HK-2 (cell line): ENCODE measurements around the gene CLTB.

ENCODE experiments used
- DNase-seq: peaks from one replicate; pipeline ENCODE4 v3.0.0-alpha.2; 2018; ENCODE audit not compliant: unreplicated experiment

The CLTB gene

DNA sequence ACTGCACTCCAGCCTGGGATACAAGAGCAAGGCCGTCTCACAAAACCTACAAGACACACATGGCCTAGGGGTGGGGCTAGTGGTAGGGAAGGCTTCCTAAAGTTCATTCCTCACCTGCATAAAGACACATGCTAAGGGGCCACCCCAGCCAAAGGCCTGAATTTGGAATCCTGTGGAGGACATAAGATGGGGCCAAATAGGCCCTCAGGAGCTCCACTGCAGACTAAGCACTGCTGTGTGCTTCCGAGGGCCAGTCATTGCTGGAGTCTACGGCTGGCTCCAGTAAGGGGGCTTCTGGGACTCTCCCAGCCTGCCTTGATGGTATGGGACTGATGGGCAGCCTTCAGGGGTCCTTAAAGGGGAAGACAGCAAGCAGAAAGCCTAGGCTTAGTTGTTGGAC, 33.6 kb downstream of the CLTB start:
- DNase-seq, result no peak

DNA sequence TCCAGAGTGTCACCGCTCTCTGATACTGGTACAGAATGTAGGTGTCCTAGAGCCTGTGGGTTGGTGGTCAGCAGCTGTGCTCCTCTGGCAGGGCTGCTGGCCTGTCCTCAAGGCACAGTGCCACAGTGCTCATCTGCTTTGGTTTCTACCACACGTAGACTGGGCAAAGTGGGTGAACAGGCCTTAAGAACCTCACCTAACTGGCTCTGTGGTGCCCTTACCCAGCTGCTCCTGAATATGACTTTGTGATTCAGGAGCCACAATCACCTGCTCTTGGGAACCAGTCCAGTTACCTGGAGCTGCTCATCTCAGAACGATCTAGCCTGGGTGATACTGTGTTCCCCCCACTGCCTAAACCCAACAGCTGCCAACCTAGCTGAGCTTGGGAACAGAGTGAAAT, 34.4 kb downstream of the CLTB start:
- no peak for DNase-seq

DNA sequence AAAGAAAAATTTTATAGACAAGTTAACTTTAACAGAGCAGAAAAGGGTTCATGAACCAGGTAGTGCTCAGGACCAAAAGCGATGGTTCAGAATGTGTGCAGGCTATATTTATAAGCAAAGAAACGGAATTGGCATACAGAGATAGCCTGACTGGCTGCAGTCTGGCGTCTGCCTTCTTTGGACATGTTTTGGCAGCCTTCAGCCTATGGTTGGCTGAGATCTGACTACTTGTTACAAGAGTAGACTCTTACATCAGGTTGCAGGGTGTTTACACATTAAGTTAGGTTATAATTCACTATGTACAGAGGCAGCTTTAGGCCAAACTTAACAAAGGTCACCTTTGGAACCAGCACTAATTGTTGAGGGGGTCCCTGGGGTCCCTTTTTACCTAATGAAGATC, 34.9 kb downstream of the CLTB start:
- no peak for DNase-seq

DNA sequence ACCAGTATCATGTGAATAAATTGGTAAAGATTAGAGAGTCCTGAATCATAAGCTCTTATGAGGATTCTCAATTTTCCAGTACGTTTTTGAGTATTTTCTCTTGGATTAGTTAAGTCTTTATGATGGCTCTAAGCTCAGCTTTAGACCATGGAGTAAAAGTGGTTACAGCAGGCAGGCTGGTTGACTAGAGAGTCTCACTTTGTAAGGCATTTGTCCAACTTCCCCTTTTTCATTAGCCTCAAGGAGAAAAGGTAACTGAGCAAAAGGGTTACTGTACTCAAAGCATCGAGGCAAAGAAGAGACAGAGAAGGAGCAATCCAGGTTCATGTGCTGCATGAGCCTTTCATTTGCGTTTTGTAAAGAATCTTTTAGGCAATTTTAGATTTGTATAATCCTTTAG, 36.5 kb downstream of the CLTB start:
- no peak for DNase-seq

DNA sequence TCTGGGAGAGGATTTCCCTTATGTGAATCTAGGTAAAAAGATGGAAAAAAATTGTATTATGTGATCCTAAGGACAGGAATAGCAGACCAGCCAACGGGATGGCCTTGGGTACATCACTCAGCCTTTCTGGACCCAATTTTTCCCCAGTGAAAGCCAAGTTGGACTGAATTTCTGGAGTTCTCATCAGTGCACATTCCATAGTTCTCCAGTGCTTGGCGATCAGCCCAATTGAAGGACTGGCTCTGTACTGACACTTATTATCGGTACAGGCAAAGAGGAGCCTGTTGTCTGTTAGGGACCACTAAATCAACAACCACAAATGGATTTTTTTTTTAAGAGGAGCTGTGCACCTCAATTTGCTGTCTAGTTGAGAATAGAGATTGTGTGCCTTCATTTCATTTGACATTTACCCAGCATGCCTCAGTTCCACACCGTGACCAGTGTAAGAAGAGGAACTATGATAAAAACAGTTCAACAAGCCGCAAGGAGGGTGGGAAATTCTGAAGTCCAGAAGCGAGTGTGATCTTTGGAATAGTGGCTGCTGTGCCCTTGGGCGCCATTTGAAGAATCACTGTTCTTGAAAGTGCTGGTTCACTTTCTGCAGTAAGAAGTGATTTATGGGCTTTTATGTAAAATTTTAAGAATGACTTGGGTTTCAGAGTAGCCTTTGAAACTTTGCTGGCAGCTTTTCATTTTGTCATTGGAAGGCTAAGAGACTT, 43.1 kb downstream of the CLTB start:
- no peak for DNase-seq

DNA sequence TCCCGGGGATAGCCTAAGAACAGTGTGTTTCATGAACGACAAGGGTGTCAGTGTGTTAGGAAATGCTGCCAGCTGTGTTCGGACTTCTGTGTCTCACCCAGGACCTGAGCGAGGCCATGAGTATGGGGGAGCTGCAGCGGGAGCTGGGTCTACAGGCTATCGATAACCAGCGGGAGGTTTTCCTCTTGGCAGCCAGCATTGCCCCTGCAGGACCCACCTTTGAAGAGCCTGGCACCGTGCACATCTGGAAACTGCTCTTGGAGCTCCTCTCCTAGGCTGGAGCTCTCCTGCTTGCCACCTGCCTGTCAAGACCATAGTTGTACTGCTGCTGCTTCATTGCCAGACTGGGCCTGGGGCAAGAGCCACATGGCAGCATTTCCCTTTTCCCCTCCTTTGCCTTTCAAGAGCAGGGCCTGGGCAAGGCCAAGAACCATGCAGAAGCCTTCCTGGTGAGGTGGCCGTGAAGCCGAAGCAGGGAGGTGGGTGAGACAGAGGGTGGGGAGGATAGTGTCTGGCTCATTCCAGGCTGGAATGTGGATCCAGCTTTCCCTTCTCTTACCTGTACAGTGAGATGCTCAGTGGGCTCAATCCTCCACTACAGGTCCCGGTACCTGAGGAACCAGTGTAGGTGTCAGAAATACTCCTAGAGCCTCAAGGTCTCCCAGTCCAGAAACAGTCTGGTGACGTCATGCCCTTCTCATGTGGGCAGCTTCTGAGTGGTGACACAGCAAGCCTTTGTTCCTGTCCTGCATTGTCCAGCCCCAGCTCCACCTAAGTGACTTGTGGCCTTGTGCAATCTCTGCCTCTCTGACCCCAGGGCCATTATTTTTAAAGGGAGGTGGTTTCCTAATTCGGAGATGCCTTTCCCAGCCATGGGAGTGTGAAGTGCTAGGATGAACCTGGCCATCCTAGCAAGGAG, 44.5 kb downstream of the CLTB start:
- DNase-seq, result no peak

DNA sequence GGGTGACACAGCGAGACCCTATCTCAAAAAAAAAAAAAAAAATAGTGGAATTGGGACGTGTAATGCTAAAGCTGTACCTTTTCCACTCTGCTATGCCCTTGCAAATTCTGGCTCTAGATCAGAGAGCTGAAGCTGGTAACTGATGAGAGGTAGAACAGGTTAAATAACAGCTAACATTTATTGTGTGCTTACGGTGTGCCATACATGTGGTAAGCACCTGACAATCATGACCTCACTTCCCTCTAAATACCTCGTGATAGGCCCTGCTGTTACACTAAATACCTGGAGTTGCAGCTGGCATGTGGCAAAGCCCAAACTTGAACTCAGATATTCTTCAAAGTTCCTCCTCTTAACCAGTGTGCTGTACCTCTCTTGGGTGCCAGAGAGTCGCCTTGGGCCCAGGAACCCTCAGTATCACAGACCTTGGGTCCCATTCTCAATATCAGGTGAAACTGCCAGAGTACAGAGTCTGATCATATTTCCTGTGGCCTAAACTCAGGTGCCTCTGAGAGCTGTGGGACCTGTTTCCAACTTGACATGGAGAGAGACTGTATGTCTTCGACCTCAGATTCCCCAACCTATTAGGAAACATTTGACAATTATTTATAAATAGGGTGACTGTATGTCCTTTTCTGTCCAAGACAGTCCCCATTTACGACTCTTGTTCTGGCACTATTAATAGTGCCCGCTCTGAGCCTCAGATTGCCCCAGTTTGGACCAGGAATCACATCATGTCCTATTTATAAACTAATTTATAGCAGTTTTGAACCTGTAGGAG, 46.2 kb downstream of the CLTB start:
- DNase-seq, result no peak

DNA sequence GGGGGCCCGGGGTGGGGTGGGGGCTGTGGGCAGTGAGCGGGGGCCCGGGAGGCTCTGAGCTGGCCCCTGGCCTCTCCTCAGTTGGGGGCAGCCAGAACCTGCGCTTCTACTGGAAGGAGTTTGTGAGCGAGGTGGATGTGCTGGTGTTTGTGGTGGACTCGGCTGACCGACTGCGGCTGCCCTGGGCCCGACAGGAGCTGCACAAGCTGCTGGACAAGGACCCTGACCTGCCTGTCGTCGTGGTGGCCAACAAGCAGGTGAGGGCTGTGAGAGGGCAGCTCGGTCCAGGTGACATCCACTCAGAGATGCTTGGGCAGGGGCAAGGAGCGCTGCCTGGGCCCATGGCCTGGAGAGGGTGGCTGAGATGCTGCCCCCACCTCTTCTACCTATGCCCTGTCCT, 47.6 kb downstream of the CLTB start:
- no peak for DNase-seq

DNA sequence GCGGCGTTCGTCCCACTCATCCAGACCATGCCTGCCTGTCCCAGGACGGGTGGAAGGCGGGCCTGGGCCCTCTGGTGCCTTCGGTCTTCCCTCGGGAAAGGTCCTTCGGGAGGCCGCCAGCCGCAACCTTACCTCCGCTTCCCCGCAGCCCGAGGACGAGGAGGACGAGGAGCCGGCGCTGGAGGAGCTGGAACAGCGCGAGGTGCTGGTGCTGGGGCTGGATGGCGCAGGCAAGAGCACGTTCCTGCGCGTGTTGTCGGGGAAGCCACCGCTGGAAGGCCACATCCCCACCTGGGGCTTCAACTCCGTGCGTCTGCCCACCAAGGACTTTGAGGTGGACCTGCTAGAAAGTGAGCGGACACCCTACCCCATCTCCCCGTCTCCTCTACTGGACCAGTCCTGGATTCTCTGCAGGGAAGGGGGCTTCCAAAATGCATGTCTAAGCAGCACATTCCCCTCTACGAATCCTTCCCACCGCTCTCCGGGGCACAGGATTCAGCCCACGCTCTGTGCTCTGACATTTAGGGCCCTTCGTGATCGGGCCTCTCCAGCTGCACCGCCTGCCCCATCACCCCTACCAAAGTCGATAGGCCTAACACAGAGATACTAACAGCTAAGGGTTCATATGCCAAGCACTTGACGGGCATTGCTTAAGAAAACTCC, 50.0 kb downstream of the CLTB start:
- DNase-seq, result no peak

DNA sequence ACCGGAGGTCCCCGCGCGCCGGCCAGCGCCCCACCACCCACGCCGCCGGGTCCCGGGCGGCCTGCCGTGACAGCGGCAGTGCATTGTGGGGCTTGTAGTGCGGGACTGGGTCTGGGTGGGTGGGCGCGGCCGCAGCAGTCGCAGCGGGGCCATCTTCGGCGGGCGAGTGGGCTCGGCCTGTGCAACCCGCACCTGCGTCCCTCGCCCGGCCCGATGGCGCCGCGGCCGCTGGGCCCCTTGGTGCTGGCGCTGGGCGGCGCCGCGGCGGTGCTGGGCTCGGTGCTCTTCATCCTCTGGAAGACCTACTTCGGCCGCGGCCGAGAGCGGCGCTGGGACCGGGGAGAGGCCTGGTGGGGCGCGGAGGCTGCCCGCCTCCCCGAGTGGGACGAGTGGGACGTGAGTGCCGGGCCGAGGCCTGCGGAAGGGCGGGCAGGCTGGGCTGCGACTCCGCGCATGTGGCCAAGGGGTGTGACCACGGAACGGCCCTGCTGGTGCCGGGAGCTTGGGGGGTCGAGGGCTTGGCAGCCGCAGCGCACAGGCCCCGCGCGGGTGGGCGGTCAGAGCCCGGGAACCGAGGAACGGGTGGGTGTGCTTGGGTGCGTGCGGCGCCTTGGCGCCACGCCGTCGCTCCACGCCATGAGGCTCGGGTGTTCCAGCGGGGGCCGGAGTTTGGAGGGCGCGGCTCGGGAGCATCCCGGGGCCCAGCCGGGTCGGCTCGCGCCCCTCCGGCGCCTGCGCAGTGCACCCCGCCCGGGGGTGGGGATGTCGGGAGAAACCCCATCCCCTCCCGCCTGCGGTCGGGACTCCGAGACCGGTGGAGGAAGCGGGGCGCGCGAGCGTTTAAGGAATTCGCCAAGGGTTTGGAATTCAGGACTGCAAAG, 50.7 kb downstream of the CLTB start, which contains the start of gene ARL10:
ARL10 (plus strand) TSS at position 137 of the 881 bp plus-strand sequence; CDS start at position 214, 77 bp downstream.
- peak; percentile 58 for DNase-seq

DNA sequence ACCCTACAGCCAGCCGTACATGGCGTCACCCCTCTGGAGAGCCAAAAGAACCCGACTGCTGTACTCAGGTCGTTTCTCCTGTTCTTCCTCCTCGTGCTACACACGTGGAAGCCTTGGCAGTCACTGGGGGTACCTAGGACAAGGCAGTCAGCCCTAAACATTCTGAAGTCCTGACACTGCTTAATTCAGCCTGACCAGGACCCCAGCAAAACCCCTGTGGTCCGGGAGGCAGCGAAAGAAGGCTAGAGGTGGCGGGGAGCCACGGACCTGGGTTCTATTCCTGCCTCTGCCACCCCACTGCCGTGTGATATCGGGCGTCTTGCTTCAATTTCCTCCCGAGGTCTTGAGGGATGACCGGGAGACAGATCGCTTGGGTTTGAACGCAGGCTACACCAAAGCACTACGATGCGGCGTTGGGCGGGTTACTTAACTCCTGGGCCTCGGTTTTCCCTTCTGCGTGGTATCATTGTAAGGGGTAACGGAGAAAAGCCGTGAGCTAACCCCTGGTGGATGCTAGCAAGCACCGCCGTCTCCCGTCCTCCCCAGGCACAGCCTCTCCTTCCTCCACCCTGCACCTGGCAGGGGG, 51.5 kb downstream of the CLTB start:
- DNase-seq, result no peak

DNA sequence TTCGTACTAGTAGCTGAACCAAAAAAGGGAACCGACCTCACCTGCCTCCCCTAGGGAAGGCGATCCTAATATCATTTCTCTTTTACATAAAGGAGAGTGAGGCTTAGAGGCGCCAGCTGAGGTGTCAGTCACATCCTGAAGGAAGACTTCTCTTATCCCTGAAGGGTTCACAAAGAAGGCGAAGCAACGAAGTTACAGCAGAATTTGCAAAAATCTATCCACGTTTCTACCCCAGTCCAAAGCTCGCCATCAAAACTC, 54.2 kb downstream of the CLTB start:
- no peak for DNase-seq

DNA sequence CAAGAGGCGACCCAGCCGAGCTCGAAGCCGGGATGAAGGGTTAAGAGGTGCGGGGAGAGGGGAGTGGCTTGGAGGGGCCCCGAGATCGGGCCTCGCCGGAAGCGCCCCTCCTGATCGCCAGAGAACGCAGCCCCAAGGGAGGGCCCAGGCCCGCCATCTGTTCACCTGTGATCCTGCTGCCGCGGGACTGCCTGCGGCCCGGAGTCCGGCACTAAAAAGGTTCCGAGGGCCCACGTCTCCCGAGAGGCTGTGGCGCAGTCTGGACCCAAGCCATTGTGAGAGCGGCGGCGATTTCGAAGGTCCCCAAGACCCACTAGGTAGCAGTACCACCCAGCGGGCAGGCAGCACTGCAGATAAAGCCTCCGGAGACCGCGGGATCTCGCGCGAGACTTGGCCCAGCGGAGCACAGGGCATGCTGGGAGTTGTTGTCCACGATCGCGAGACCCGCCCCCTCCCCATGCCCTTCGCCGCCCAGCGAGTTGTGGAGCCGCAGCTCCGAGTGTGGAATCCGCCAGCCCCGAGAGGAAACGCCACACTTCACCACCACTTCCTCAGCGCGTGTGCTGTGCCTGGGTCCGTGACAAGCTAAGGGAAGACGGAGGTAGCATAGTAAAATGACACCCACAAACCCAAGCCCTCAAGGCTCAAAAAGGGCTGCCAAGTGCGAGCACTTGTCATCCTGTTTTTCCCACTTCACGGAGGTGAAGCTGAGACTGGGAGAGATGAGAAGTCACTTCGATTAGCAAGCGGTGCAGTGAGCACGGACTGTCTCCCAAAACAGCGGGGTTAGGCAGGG, 54.7 kb downstream of the CLTB start, which contains the start of gene KIAA1191:
KIAA1191 (minus strand) TSS at position 328 of the 796 bp plus-strand sequence. CDS start 2,256 bp downstream, outside the sequence.
- peak; percentile 88 for DNase-seq

DNA sequence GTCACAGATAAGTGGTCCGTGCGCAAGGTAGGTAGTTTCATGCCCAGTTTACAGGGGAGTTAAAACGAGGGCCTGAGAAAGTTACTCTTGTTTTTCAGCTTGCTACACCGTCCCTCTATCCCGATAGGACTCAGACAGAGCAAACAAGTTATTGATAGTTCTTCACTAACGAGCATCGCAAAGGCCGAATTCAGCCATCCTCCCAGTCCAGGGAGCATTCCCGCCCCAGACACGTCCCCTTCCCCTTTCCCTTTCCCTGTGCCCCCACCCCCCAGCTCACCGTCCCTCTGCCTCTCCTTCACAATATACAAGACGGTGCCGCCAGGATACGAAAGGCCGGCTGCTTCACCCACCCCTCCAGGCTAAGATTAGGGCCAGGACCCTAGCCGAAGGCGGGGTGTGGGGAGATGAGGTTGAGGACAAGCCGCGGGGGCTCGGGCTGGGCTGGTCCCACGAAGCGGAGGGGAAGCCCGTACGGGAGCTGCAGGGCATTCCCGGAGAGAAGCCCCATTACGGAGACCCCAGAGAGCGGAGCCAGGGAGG, 55.4 kb downstream of the CLTB start:
- DNase-seq, result peak; percentile 14

DNA sequence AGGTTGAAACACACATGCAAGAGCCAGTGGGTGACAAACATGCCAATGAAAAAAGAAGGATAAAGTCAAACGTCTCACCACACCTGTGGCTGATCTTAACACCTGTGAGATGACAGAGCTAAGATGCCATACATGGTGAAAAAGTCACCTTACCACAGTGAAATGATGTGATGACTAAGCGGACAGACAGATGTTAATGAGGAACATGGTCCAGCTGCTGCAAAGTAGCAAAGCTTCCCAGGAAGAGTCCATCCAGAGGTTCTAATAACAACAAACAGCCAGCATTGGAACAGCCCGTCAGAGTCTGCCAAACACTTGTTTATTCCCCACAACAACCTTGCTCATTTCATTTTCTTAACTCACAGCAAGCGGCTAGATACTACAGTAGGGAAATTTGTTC, 56.7 kb downstream of the CLTB start:
- no peak for DNase-seq

DNA sequence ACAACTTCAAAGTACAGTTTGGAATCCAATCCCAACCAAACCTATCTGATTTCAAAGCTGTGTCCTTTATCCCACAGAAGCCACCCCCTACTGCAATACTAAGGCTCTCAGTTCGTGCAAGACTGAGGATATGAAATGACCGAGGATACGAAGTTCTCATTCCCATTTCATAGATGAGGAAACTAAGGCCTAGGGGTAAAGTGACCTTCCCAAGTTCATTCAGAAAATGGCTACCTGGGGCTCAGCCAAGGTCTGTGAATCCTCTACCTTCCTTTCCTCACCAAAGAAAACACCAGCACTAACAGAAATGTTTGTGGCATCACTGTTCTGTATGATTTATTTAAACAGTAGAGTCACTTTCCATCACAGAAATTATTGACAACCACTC, 60.2 kb downstream of the CLTB start:
- no peak for DNase-seq

DNA sequence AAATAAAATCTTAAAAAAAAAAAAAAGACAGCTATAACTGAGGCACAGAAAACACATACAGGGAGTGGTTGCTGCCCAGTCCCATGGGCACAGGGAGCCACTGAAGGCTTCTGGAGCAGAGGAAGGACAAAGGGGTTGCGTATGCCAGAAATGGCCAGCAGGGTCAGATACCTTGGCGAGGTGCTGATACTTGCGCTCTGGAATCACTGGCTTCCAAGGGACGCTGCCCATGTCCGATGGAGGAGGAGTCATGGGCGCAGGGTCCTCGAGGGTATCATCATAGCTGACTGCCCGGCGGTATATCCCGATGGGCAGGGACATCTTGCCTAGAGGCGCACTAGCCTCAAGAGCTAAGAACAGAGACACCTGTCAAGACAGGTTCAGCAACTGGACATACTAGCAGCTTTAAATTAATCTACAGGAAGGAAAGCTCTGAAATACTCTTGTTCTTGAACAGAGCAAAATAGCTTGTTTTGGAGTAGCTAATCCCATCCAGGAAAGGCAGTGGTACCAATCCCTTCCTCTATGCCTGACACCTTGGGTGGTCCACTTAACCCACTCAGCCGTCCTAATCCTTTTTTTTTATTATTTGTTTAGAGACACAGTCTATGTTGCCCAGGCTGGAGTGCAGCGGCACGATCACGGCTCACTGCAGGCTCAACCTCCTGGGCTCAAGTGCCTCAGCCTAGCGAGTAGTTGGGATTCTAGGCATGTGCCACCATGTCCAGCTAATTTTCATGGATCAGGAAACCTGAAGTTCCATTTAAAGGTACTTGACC, 60.8 kb downstream of the CLTB start:
- DNase-seq, result no peak

DNA sequence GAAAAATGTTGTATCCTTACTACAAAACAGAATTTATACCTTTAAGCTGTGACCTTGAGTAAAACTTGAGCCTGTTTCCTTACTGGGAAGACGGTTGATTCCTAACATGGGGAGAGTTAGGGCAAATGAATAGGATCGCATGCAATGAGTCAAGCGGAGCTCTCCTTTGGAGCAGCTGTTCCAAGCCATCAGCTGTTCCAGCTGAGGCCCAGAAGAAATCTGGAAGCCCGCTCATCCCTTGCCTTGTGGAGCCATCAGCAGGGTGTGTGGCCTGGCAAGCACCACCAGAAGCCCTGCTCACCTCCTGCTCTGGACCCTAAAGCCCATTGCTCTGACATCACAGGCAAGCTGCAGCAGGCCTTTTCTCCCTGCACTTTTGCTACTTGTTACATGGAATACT, 62.8 kb downstream of the CLTB start:
- no peak for DNase-seq
